HG03460 (cell line): ENCODE measurements around the gene MPHOSPH9.

Experiments used
- ATAC-seq: cut with Tn5 transposase; IDR thresholded peaks from one replicate; pipeline ENCODE4 v1.9.1; 2021; ENCODE audit not compliant: unreplicated experiment

The MPHOSPH9 gene

GRCh38 chr12:123131291-123131832, 101.6 kb downstream of the MPHOSPH9 start:
- no peak for ATAC-seq

- ATAC-seq: no peak
Measured at GRCh38 chr12:123129621-123130020, 103.3 kb downstream of the MPHOSPH9 start.

- no peak for ATAC-seq
Measured at GRCh38 chr12:123127182-123127495, 105.8 kb downstream of the MPHOSPH9 start.

- no peak for ATAC-seq
Measured at GRCh38 chr12:123126294-123127181, 106.4 kb downstream of the MPHOSPH9 start.

- ATAC-seq: no peak
Measured at GRCh38 chr12:123122626-123123025, 110.3 kb downstream of the MPHOSPH9 start.

GRCh38 chr12:123121670-123122069, 111.3 kb downstream of the MPHOSPH9 start:
- no peak for ATAC-seq

- no peak for ATAC-seq
Measured at GRCh38 chr12:123120452-123121166, 112.3 kb downstream of the MPHOSPH9 start.

- peak; percentile 74 for ATAC-seq
Measured at GRCh38 chr12:123119808-123120207, 113.1 kb downstream of the MPHOSPH9 start.

- no peak for ATAC-seq
Measured at GRCh38 chr12:123118497-123118896, 114.4 kb downstream of the MPHOSPH9 start.

- ATAC-seq: no peak
Measured at GRCh38 chr12:123115409-123116121, 117.4 kb downstream of the MPHOSPH9 start.

GRCh38 chr12:123114304-123115083, 118.4 kb downstream of the MPHOSPH9 start:
- no peak for ATAC-seq

GRCh38 chr12:123113026-123113425, 119.9 kb downstream of the MPHOSPH9 start:
- ATAC-seq: no peak

GRCh38 chr12:123111498-123112165, 121.3 kb downstream of the MPHOSPH9 start:
- no peak for ATAC-seq

- no peak for ATAC-seq
Measured at GRCh38 chr12:123109319-123109772, 123.6 kb downstream of the MPHOSPH9 start.

GRCh38 chr12:123108682-123109066, 124.3 kb downstream of the MPHOSPH9 start:
- ATAC-seq: no peak

GRCh38 chr12:123107926-123108681, 124.8 kb downstream of the MPHOSPH9 start:
- no peak for ATAC-seq

GRCh38 chr12:123106640-123107359, 126.1 kb downstream of the MPHOSPH9 start:
- no peak for ATAC-seq

- ATAC-seq: no peak
Measured at GRCh38 chr12:123105211-123105826, 127.6 kb downstream of the MPHOSPH9 start.
